Aorta (tissue), 5 donors: ENCODE data around the gene S100A4. TPM values are rescaled to one million over a fixed set of nuclear protein-coding genes. Genes with fewer than 3 reads are reported as not detected.
"Not testable (repeated sequence)": the region's sequence is repeated elsewhere in the genome, so short reads cannot be mapped to it uniquely, and the experiment has no call there.

Experiments used
- ATAC-seq: fragments of 200-7000 bp; cut with Tn5 transposase; one replicate; pipeline ENCODE4 v1.9.1; 2022; ENCODE audit warnings: moderate library complexity; ENCODE audit not compliant: low FRiP score
- DNase-seq, 2 donors: peaks; one replicate each; pipeline ENCODE4 v3.0.0-alpha.2; 2020
- H3K27ac ChIP-seq, 2 donors: one replicate each; pipeline ENCODE4 v1.5.1; 2013; ENCODE audit warnings: low read length in 2 of 2, mild to moderate bottlenecking in 2 of 2, moderate library complexity in 2 of 2, control low read depth in 1 of 2, inconsistent platforms in 1 of 2, low read depth in 1 of 2
- H3K27me3 ChIP-seq, 2 donors: one replicate each; pipeline ENCODE4 v1.6.1; 2013; ENCODE audit warnings: control low read depth in 1 of 2, low read length in 1 of 2, mild to moderate bottlenecking in 1 of 2, moderate library complexity in 1 of 2; ENCODE audit not compliant: insufficient read depth in 2 of 2, control insufficient read depth in 1 of 2
- H3K36me3 ChIP-seq, 2 donors: one replicate each; pipeline ENCODE4 v1.6.1; 2013; ENCODE audit warnings: control low read depth in 1 of 2, low read length in 1 of 2, mild to moderate bottlenecking in 1 of 2; ENCODE audit not compliant: insufficient read depth in 2 of 2, control insufficient read depth in 1 of 2
- H3K4me1 ChIP-seq, 2 donors: one replicate each; pipeline ENCODE4 v1.6.1; 2013; ENCODE audit warnings: low read length in 2 of 2, control low read depth in 1 of 2, mild to moderate bottlenecking in 1 of 2, moderate library complexity in 1 of 2; ENCODE audit not compliant: insufficient read depth in 2 of 2, control insufficient read depth in 1 of 2
- H3K4me3 ChIP-seq, 2 donors: one replicate each; pipeline ENCODE4 v1.5.1; 2013; ENCODE audit warnings: low read length in 2 of 2, control low read depth in 1 of 2, mild to moderate bottlenecking in 1 of 2
- H3K9me3 ChIP-seq: one replicate; pipeline ENCODE4 v1.6.1; 2013; ENCODE audit warnings: mild to moderate bottlenecking, low read length; ENCODE audit not compliant: control insufficient read depth
- WGBS, 2 donors: extraction: QIAGEN DNeasy Blood & Tissue Kit; methylation state at CpG; one replicate each; pipeline ENCODE4 v1.1.7; 2013; 5-methylcytosine and 5-hydroxymethylcytosine counted together
- intact Hi-C, 2 donors: fragments of 100-400 bp; cut with DNase I; formaldehyde crosslinking; loops; one replicate each; pipeline versions ENCODE4 v1.14.2 to v1.15.0; 2022
- polyA plus RNA-seq, 2 donors: library from polyadenylated mRNA; stranded (reverse); fragments of 200-250 nt; gene quantifications; one replicate each; pipeline ENCODE4 v1.2.3, GENCODE V29; 2013
- total RNA-seq, 2 donors: library from RNA; stranded (reverse); fragmentation: NEBNext Ultra II Directional; extraction: Animal tissue kit (Norgen Biotek cat#: 25700); gene quantifications; one replicate each; pipeline ENCODE4 v1.2.1, GENCODE V29; 2021
- donor health status: healthy with polysubstance abuse.
- donor health status: Bipolar disorder and iron deficiency.
- donor health status: DM: no; HTN: no; CAD: no.
- donor health status: DM: no; HTN: no; CAD: no.
- donor health status: DM: yes; HTN: yes; CAD: no.

S100A4 gene
- total and polyA plus RNA-seq, 4 donors, result 406 to 4,033 (median 2,168) TPM

DNA sequence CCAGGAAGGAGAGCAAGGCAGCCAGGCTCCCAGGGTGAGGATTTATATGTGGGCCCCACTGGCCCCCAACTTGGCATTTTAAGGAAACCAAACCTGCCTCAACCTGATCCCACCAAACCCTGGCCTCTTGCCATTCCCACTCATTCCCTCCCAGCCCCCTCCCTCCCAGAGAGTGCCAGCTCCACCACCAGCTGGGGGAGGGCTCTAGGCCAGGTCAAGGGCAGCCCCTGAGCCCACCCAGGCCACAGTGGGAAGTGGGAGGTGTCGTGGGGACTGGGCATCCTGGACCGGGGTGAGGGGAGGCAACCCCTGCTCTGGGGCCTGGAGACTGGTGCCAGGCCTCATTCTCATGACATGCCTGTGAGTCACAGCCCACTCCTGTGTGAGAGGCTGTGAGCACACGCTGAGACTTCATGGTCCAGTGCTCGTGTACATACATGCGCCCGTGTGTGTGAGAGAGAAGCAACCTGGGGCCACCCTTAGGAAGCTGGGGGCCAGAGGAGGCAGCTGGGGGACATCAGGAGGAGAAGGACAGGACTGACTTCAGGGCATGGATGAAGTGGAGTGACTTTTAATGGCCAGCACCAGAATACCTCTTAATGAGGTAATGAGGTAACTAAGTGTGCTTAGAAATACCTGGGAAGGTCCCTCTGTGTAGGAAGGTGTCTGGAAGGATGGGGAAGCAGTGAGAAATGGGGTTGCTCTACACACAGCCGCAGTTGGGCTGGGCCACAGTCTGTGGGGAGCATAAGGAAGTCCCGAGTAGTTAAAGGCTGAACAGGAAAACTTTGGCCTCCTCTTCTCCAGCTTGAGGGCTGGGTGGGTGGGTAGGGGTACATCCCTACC, 20.1 kb upstream of the S100A4 start, which contains the start of gene S100A2:
S100A2 (minus strand) TSS at position 316 of the 846 bp plus-strand sequence. CDS start 1,967 bp downstream, outside the sequence.
- H3K9me3 ChIP-seq, result no peaks in the 10 kb centered on the region
- ATAC-seq (peak; percentile 73), DNase-seq (peak; percentile 85 to 91)
- peak within 1 kb of the TSS; percentile 89 for H3K27ac ChIP-seq
- intact Hi-C loops, result no loop called here
- H3K36me3 ChIP-seq, result no peaks in the 10 kb centered on the region
- WGBS, 2 donors, result 11% methylated on average over 7 to 8 of the region's 8 CpGs
- H3K4me3 ChIP-seq, result no peak within 1 kb of the TSS
- no peaks in the 10 kb centered on the region for H3K4me1 ChIP-seq
- no peaks in the 10 kb centered on the region for H3K27me3 ChIP-seq

DNA sequence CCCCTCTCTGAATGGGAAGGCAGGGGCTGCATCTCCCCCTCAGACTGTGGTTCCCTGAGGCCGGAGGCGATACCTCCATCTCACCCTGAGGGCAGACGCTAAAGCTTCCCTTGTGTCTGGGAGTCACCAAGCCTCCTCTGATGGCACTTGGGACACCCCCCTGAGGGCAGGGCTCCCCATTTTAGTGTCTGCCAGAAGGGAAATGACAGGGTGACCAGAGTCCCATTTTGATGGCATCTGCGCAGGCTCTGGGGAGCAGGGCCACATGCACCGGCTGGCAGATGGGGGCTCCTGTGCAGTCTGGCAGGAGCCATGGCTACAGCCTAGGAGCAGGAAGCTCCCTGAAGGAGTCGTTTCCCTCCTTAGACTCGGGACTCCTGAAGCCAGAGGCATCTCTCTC, 18.4 kb upstream of the S100A4 start:
- Histone ChIP-seq H3K4me1 (no peaks in the 10 kb centered on the region), H3K4me3 (no peak overlapping the region), H3K27ac (no peak overlapping the region), H3K27me3 (no peaks in the 10 kb centered on the region), H3K36me3 (no peaks in the 10 kb centered on the region), H3K9me3 (no peaks in the 10 kb centered on the region)
- intact Hi-C loops, result no loop called here
- WGBS, 2 donors, result 85 to 90% methylated on average over 7 of the region's 7 CpGs
- no peak for DNase-seq
- no peak for ATAC-seq

DNA sequence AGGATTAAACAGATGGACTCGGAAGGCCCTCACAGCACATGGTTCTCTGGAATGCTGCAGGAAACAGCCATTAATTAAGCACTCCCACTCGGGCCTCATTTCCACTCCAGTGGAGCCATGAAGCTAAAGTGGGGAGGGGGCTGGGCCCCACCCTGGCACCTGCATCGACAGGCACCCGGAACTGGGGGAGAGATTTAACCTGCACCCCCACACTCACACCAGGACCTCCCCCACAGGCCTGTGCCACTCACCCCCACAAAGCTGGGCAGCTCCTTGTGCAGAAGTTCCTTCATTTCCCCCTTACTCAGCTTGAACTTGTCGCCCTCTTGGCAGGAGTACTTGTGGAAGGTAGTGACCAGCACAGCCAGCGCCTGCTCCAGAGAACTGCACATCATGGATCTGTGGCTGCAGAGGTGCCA, 17.9 kb upstream of the S100A4 start:
- peak; percentile 48 to 57 for DNase-seq
- H3K27ac ChIP-seq, result no peak overlapping the region
- WGBS, 2 donors, result 84 to 86% methylated on average over 6 of the region's 6 CpGs

DNA sequence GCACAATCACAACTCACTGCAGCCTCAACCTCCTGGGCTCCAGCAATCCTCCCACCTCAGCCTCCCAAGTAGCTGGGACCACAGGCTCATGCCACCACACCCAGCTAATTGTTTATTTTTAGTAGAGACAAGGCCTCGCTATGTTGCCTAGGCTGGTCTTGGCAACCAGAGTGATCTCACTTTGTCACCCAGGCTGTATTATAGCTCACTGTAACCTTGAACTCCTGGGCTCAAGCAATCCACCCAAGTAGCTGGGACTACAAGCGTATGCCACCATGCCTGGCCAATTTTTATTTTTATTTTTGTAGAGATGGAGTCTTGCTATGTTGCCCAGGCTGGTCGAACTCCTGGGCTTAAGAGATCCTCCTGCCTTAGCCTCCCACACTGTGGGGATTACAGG, 16.4 kb upstream of the S100A4 start:
- ATAC-seq, H3K27ac ChIP-seq, DNase-seq, H3K9me3 ChIP-seq, H3K4me1 ChIP-seq, intact Hi-C loops, H3K27me3 ChIP-seq, H3K4me3 ChIP-seq, H3K36me3 ChIP-seq: not testable (repeated sequence)
- WGBS, 2 donors, result 81 to 83% methylated on average over 3 of the region's 3 CpGs

More for the DNA sequence above, 17.9 kb upstream of the S100A4 start:
- H3K36me3 ChIP-seq, result no peaks in the 10 kb centered on the region
- intact Hi-C loops, result no loop called here
- no peaks in the 10 kb centered on the region for H3K27me3 ChIP-seq
- no peak for ATAC-seq
- H3K4me1 ChIP-seq, result no peaks in the 10 kb centered on the region
- no peak overlapping the region for H3K4me3 ChIP-seq
- H3K9me3 ChIP-seq, result no peaks in the 10 kb centered on the region

DNA sequence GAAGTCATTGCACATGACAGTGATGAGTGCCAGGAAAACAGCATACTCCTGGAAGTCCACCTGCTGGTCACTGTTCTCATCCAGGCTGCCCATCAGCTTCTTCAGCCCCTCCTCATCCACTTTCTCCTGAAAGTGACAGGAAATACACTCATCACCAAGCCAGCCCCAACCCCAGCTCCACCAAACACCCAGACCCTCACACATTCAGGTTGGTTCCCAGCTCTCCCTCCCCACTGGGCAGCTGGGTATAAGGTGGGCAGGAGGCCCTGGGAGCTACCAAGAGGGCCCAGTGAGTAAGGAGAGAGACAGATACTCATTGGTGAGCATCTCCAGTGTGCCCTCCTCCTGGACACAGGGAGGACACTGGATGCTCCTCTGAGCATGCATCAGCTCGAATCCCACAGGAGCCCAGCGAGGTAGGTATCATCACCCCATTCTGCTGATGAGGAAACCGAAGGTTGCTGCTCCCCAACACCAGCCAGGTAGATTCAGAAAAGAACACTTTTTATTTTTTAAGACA, 15.9 kb upstream of the S100A4 start:
- H3K4me3 ChIP-seq, result no peak overlapping the region
- no peaks in the 10 kb centered on the region for H3K27me3 ChIP-seq
- no peaks in the 10 kb centered on the region for H3K36me3 ChIP-seq
- H3K4me1 ChIP-seq, result no peaks in the 10 kb centered on the region
- no peak overlapping the region for H3K27ac ChIP-seq
- intact Hi-C loops, result no loop called here
- WGBS, 2 donors, result 93 to 97% methylated on average over 3 of the region's 3 CpGs
- ATAC-seq (no peak), DNase-seq (peak in 1 of 2 donors; percentile 17)
- no peaks in the 10 kb centered on the region for H3K9me3 ChIP-seq

DNA sequence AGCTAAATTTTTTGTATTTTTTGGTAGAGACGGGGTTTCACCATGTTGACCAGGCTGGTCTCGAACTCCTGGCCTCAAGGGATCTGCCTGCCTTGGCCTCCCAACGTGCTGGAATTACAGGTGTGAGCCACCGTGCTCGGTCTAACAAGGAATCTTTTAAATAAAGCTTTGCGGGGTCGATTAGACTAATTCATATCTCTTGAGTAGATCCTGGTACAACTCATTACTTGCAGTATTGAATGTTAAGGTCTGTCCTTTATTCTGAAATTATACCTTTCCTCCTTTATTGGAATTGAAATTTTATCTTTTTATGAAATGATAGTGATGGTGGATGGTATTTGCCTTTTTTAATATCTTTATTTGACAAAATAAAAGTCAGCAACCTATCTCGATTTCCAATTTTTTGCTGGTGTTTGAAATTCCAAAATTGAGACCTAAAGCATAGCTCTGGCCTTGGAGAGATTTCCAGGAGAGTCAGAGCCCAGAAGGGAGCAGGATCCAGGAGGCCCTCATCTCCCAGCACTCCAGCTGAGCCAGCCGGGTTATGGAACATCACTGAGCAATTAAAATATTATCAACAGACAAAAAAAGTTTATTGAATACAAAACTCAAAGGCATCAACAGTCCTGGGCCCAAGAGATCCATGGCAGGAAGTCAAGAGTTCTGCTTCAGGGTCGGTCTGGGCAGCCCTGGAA, 15.3 kb upstream of the S100A4 start:
- H3K27ac ChIP-seq, result no peak overlapping the region
- intact Hi-C loops, result no loop called here
- H3K4me3 ChIP-seq, result no peak overlapping the region
- WGBS, 2 donors, result 86 to 87% methylated on average over 10 of the region's 10 CpGs
- H3K36me3 ChIP-seq, result no peaks in the 10 kb centered on the region
- no peak for ATAC-seq
- no peaks in the 10 kb centered on the region for H3K4me1 ChIP-seq
- DNase-seq, result peak in 1 of 2 donors; percentile 21
- no peaks in the 10 kb centered on the region for H3K9me3 ChIP-seq
- H3K27me3 ChIP-seq, result no peaks in the 10 kb centered on the region

DNA sequence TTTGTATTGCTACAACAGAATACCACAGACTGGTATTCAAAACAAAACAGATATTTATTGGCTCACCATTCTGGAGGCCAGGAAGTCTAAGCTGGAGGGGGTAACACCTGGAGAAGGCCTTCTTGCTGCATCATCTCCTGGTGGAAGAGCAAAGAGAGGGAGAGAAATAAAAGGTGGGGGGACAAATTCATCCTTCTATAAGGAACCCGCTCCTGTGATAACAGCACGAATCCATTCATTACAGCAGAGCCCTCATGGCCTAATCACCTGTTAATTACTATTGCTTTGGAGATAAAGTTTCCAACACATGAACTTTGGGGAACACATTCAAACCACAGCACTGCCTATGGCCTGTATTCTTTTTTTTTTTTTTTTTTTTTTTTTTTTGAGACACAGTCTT, 14.6 kb upstream of the S100A4 start:
- Histone ChIP-seq H3K4me3 (no peak overlapping the region), H3K9me3 (no peaks in the 10 kb centered on the region), H3K27ac (no peak overlapping the region), H3K27me3 (no peaks in the 10 kb centered on the region), H3K36me3 (no peaks in the 10 kb centered on the region), H3K4me1 (no peaks in the 10 kb centered on the region)
- WGBS, 2 donors, result 65 to 98% methylated on average over 2 of the region's 2 CpGs
- no peak for ATAC-seq
- DNase-seq, result no peak
- intact Hi-C loops, result no loop called here

DNA sequence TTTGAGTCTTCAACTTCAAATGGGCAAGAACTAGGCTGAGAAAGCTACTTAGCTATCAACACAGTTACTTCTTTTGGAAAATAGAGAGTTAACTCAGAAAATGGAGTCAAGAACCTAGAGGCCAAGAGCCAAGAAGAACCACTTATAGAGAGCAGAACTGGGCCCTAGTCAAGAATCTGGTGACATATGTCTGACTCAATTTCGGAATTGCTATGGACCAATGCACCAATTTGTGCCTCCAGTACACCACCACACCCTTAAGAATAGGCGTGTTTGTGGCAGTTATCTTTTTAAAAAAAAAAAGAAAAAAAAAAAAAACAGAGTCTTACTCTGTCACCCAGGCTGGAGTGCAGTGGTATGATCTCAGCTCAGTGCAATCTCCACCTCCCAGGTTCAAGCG, 12.3 kb upstream of the S100A4 start:
- DNase-seq (no peak), ATAC-seq (no peak)
- WGBS, 2 donors, result 91 to 96% methylated on average over 3 of the region's 3 CpGs

More for the DNA sequence above, 12.3 kb upstream of the S100A4 start:
- Histone ChIP-seq H3K4me1 (peaks cover 0 to 7% of the 10 kb centered on the region in 2 donors), H3K9me3 (no peaks in the 10 kb centered on the region), H3K27ac (no peak overlapping the region), H3K4me3 (no peak overlapping the region), H3K27me3 (no peaks in the 10 kb centered on the region), H3K36me3 (no peaks in the 10 kb centered on the region)
- intact Hi-C loops, result no loop called here
